ENCODE results near the gene TRMT1L. TPM values are rescaled to one million over a fixed set of nuclear protein-coding genes. Genes with fewer than 3 reads are reported as not detected.

TRMT1L gene
- polyA plus RNA-seq, 1 donor (not counting 4 experiments of a cell fraction or from before 2014, with no cell fraction given): 34.5 TPM

- no peak overlapping the region for H3K27ac ChIP-seq (ENCODE audit: control insufficient read depth, insufficient read depth, low read length)
- FAIRE-seq (no peak), DNase-seq (ENCODE audit: low read depth, low spot score) (no peak)
- H3K9me3 ChIP-seq (ENCODE audit: control insufficient read depth, low read depth, low read length): no peaks in the 10 kb centered on the region
- TF ChIP-seq CTCF (optimal IDR thresholded peaks at IDR 0.05 in 1 of 3, IDR thresholded peaks at IDR 0.05 in 1 of 3, conservative IDR thresholded peaks at IDR 0.05 in 1 of 3; ENCODE audit: extremely low read depth in 1 of 3, insufficient read depth in 2 of 3, low read length in 3 of 3) (no peak), EZH2 (IDR thresholded peaks at IDR 0.05; ENCODE audit: low read length) (no peak)
- H3K79me2 ChIP-seq (ENCODE audit: control insufficient read depth, insufficient read depth, low read length): no peaks in the 10 kb centered on the region
- no peak overlapping the region for H3K4me3 ChIP-seq (ENCODE audit: control insufficient read depth in 2 of 3, extremely low read depth in 1 of 3, insufficient read depth in 2 of 3, low read depth in 1 of 3, low read length in 3 of 3)
- no peaks in the 10 kb centered on the region for H4K20me1 ChIP-seq (ENCODE audit: control insufficient read depth, extremely low read depth, insufficient read depth, low read length)
- H3K36me3 ChIP-seq (ENCODE audit: control insufficient read depth in 2 of 2, extremely low read depth in 1 of 2, insufficient read depth in 2 of 2, low read length in 2 of 2): no peaks in the 10 kb centered on the region
- H3K27me3 ChIP-seq (ENCODE audit: control insufficient read depth, extremely low read depth, insufficient read depth, low read length): no peaks in the 10 kb centered on the region
- H3K4me2 ChIP-seq (ENCODE audit: control insufficient read depth, extremely low read depth, insufficient read depth, low read depth, low read length): no peak overlapping the region
- dilution Hi-C loops (cut with MboI; ENCODE audit: extremely low pct_ligation_motif_present, low sequenced_read_pairs): no loop called here
- no peaks in the 10 kb centered on the region for H3K9me1 ChIP-seq (ENCODE audit: control insufficient read depth, extremely low read depth, insufficient read depth, low read length)
- H2AFZ ChIP-seq (ENCODE audit: control insufficient read depth, low read length): no peak overlapping the region
- H3K9ac ChIP-seq (ENCODE audit: control insufficient read depth, extremely low read depth, insufficient read depth, low read length): no peak overlapping the region
- no peaks in the 10 kb centered on the region for H3K4me1 ChIP-seq (ENCODE audit: control insufficient read depth, extremely low read depth, insufficient read depth, low read length)
Measured at GRCh38 chr1:185193756-185194155, 37.0 kb upstream of the TRMT1L start.

- H3K36me3 ChIP-seq (ENCODE audit: control insufficient read depth in 2 of 2, extremely low read depth in 1 of 2, insufficient read depth in 2 of 2, low read length in 2 of 2): peaks cover 0 to 2% of the 10 kb centered on the region in 2 experiments
- H3K4me3 ChIP-seq (ENCODE audit: control insufficient read depth in 2 of 3, extremely low read depth in 1 of 3, insufficient read depth in 2 of 3, low read depth in 1 of 3, low read length in 3 of 3): no peak overlapping the region
- no peak overlapping the region for H3K27ac ChIP-seq (ENCODE audit: control insufficient read depth, insufficient read depth, low read length)
- no peak overlapping the region for H3K4me2 ChIP-seq (ENCODE audit: control insufficient read depth, extremely low read depth, insufficient read depth, low read depth, low read length)
- no peak for FAIRE-seq
- no peak overlapping the region for H3K9ac ChIP-seq (ENCODE audit: control insufficient read depth, extremely low read depth, insufficient read depth, low read length)
- DNase-seq (ENCODE audit: low read depth, low spot score): no peak
- no peaks in the 10 kb centered on the region for H3K79me2 ChIP-seq (ENCODE audit: control insufficient read depth, insufficient read depth, low read length)
- peak overlapping the region; percentile 23 for H2AFZ ChIP-seq (ENCODE audit: control insufficient read depth, low read length)
- H3K9me3 ChIP-seq (ENCODE audit: control insufficient read depth, low read depth, low read length): no peaks in the 10 kb centered on the region
- no peaks in the 10 kb centered on the region for H3K4me1 ChIP-seq (ENCODE audit: control insufficient read depth, extremely low read depth, insufficient read depth, low read length)
- no peaks in the 10 kb centered on the region for H3K9me1 ChIP-seq (ENCODE audit: control insufficient read depth, extremely low read depth, insufficient read depth, low read length)
- no peaks in the 10 kb centered on the region for H3K27me3 ChIP-seq (ENCODE audit: control insufficient read depth, extremely low read depth, insufficient read depth, low read length)
- TF ChIP-seq EZH2 (IDR thresholded peaks at IDR 0.05; ENCODE audit: low read length) (no peak), CTCF (optimal IDR thresholded peaks at IDR 0.05 in 1 of 3, IDR thresholded peaks at IDR 0.05 in 1 of 3, conservative IDR thresholded peaks at IDR 0.05 in 1 of 3; ENCODE audit: extremely low read depth in 1 of 3, insufficient read depth in 2 of 3, low read length in 3 of 3) (peak; percentile 54 to 71 (median 63))
- dilution Hi-C loops (cut with MboI; ENCODE audit: extremely low pct_ligation_motif_present, low sequenced_read_pairs): no loop called here
- no peaks in the 10 kb centered on the region for H4K20me1 ChIP-seq (ENCODE audit: control insufficient read depth, extremely low read depth, insufficient read depth, low read length)
Measured at GRCh38 chr1:185170291-185170848, 13.6 kb upstream of the TRMT1L start.
